ENCODE measurements around the gene KAZN.
A peak's percentile ranks its signal among the peaks of the same experiment; 100 is the strongest.

KAZN gene

DNA sequence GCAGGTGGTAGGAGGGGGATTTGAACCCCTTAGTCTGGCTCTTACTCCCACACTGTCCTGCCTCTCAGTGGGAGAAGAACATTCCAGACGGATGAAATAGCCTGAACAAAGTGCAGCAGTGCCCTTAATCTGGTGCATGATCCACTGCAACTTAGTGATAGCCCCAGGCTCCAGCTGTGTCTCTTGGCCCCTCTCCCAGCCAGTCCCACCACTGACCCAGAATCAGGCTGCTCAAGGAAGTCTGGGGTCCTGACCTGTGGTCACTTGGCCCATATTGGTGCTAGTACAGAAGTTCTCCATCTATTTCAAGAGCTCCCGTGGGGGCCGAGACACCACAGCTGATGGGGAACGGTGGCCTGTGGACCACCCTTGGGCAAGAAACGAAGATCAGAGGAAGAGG, 255.0 kb downstream of the KAZN start:
- DNase-seq (ENCODE audit: low spot score) = no peak

DNA sequence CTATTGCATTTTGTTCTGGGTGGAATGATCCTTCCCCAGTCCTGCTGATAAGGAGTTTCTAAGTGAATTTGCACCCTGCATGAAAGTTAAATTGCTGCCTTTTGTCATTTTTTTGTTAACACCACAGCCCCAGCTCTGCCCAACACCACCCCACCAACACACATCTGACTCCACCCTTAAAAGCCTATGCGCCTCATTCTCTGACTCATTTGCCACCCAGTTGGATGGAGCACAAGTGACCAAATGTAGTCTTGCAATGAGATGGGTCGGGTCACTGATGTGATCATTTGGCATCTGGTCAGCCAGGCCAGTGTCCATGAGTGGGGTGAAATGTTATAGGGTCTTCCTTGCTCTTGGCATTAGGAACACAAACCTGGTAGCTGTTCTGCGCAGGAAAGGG, 256.8 kb downstream of the KAZN start:
- DNase-seq (ENCODE audit: low spot score) = no peak

DNA sequence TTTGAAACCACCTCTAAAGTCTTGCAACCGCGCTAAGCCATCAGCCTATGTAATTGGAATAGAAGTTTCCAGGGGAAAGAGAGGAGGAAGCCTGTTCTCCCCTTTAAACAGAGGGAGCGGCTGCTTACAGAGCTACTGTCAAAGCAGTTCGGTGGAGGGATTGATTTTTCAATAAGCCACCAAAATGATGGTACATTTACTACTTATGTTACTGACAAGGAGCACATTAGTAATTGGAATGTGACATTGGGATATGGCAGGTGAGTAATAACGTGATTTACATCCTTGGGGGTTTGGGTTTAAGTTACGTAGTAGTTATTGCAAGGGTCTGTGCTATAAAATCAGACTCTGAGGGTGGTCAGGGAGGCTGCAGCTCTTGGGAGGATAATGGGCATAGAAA, 257.3 kb downstream of the KAZN start:
- DNase-seq (ENCODE audit: low spot score) = no peak

DNA sequence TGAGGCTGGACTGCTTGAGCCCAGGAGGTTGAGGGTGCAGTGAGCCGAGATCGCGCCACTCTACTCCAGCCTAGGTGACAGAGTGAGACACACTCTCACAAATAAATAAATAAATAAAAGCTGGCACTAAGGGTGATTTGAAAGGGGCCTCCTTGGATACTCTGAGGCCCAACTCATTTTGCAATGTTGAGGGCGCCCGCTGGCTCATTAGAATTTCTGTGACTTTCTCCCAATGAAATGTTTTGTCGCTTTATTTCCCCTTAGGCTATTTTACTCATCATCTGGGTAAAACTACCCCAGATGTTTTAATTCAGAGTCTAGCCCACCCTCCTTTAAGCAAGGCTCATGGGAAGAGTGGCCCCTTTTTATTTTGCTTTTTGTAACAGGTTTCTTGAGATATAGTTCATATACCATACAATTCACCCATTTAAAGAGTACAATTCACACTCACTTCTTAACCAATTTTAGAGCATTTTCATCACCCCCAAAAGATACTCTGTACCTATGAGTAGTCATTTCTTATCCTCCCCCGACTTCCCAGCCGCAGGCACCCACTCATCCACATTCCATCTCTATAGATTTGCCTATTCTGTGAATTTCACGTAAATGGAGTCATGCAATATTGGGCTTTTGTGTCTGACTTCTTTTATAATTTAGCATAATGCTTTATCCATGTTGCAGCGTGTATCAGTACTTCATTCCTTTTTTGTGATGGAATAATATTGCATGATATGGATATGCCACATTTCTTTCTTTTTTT, 259.1 kb downstream of the KAZN start:
- DNase-seq (ENCODE audit: low spot score) = no peak

DNA sequence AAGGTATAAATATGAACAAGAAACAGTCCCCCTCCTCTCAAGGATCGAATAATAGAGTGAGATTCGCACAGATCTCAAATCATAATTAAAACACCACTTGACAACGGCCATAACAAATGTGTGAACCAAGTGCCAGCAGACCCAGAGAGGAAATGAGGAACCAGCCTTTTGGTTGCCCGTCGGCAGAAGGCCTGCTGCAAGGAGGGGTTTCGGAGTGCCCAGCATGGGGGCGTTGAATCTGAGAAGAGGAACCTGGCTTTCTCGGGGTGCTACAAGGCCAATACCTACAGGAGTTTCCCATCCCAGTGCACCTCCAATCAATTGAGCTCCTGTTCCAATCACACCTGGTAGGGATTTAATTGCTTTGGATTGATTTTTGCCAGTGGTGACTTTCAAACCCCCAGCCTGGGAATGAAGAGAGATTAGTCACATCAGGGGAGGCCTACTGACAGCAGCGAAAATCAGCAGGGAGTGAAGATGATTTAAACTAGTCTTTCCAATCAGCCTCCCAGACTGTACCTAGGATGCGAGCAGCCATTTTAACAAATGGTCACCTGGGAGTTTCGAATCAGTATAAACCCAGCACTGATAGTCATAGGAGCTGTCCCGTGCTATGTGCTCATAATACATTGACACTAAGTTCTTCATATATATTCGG, 263.8 kb downstream of the KAZN start:
- DNase-seq (ENCODE audit: low spot score) = no peak

DNA sequence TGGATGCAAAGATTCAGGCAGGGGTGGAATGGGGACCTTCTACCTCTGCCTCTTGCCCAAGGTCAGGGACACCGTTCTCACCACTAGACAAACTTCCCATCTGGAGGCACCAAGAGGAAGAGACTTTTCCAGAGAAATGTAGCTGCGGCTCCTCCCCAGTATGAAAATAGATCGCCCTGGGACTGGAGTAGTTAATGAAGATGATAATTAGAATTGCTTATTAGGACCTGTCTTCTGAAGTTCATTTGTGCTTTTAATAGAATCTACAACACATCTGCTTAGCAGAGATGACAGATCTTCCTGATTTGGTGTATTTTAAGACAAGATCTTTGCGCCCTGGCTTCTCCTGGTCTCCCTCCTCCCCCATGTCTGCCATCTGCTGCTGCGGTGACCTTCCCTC, 266.6 kb downstream of the KAZN start:
- DNase-seq (ENCODE audit: low spot score) = no peak

DNA sequence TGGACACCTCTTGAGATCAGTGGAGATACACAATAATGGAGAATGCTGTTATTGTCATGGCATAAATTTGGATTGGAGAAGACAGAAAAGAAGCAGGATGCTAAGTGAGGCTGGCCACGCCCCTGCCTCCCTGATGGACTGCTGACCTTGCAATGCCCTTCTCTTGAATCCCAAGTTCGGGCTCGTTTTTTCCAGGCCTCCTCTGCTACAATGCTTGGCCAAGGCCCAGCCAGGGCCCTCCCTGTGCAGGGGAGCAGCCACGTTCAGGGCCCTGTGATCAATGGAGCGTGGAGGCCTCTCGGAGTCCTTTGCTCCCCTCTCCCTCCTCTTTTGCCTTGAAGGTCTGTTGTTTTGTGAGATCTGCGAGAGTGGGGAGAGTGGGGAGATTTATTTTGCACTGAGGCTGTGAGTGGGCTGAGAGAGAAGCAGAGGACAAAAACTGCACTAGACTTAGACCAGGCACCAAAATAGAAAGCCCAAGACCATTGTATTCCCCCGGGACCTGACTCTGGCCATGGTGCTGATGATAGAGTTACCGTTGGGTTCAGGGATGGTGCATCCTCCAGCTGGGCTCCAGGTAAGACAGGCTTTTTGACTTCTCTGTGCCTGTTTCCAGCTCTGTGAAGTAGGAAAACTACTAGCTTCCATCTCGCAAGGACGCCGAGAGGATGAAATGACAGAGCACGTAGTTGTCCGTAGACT, 268.6 kb downstream of the KAZN start:
- DNase-seq (ENCODE audit: low spot score) = peak; percentile 91

DNA sequence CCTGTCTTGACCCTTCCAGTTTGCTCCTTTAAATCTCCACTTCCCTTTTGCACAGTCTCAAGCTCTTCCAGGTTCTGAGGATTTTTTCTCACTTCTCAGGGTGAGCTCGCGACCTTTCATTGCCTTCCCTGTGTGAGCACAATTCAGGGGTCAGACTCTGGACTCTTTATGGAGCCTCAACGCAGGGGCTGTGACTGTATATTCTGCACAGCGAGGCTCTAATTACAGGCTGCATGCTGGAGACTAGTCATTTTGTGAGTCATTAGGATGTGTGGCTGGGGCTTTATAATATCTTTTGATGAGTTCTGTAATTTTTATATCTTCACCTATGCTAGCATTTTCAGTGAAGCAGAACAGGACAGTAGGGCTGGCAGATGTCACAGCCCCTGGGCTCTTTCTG, 270.7 kb downstream of the KAZN start:
- DNase-seq (ENCODE audit: low spot score) = no peak

DNA sequence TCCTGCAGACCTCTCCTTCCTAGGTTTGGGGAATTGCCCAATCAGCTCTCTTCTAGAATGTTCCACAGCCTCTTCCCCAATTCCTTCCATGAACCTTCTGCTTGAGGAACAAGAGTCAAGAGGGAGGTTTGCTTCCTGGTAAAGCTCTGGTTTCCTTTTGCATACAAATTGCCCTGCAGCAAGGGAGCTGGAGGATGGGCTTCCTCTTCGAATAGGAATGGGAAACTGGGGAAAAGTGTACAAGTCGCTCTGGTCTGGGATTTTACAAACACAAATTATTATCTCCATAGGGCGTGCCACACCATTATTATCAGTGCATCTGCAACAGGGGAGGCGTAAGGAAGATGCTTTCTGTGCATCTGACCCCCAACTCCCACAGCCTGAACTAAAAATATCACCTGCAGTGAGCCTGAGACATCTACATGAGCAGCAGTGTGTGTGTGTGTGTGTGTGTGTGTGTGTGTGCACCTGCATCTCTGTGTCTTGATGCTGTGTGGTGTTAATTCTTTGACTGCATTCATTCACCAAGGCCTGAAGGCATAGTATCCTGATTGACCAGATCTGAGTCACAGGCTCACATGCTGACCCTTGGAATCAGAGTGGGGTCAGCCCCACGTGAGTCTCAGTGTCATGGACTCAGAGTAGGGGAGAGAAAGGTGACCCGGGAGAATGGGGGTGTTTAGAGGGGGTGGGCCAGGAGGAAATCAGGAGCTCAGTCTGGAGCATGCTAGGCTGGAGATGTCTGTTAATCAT, 272.9 kb downstream of the KAZN start:
- no peak for DNase-seq (ENCODE audit: low spot score)

DNA sequence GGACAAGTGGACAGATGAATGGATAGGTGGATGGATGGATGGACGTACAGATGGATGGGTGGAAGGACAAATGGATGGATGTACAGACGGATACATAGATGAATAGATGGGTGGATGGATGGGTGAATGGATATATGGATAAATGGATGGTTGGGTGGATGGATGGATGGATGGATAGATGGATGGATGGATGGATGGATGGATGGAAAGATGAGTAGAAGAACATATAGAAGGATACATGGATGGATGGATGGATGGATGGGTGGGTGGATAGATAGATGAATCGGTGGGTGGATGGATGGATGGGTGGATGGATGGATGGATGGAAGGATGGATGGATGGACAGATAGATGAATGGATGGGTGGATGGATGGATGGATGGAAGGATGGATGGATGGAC, 274.3 kb downstream of the KAZN start:
- DNase-seq (ENCODE audit: low spot score) = no peak

DNA sequence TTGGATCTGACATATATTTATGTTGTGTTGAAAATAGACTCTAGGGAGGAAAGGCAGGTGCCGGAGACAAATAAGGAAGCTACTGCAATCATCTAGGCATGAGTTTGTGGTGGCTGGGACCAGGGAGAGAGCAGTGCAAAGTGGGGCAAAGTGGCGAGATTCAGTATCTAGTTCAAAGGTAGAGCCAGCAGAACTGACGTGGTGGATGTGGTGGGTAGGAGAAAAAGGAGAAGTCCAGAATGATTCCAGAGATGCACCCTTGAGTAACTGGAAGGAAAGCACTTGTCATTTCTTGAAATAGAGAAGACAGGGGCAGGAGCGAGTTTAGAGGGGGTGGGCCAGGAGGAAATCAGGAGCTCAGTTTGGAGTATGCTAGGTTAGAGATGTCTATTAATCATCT, 275.2 kb downstream of the KAZN start:
- DNase-seq (ENCODE audit: low spot score) = no peak

DNA sequence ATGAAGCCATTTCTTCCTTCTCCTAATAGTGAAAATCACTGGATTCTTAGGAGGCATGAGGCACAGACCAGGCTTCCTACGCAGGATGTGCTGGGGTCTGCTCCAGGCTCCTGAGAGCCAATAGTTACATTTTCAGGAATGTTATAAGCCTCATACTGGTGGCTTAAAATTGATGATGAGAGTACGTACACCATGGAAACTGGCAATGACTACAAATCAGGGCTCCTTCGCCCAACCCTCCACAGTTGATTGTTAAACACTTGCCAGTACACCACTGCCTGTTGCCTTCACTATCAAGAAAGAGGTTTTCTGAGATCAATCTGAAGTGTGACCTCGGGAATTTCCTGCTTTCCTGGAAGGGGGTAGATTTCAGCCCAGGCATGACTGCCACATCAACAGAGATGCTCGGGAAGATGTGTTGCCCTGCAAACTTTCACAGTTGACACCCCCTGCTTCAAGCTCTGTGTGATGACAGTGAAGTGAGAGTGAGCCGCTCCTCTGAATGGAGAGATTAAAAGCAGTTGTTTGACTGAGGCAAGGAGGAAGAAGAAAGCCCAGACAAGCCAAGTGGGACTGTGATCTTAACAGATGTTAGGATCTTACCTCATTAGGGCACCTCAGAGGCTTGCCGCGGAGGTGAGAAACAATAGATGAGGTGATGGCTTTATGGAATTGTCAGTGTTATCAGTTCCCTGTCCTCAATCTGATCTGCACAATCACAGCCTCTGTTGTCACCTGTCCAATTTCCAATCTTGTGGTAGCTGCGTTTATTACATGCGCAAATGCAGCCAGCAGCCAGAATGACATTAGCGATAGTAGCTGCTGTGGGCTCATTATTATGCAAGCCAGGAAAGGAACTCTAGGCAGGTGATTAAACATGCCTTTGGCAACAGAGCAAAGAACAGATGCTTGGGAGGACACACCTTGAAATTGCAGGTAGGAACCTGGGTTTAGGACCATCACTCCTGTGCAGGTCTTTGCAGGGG, 277.3 kb downstream of the KAZN start:
- DNase-seq (ENCODE audit: low spot score) = no peak

DNA sequence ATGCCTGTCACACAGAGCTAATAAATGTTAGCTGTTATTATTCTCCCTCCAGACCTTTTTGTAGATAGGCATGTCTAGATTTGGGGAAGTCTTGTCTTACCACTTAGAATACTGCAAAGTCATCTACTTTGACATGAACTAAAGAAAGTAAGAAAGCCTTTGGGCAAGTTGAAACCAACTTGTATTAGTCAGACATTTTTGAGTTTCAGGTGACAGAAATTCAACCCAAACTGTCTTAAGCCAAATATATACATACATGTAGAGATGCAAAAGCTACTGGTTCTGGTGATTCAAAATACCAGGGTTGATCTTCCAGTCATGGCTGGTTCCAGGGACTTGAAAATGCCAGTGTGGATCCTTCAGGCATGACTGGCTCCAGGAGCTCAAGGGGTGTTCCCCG, 278.3 kb downstream of the KAZN start:
- no peak for DNase-seq (ENCODE audit: low spot score)

DNA sequence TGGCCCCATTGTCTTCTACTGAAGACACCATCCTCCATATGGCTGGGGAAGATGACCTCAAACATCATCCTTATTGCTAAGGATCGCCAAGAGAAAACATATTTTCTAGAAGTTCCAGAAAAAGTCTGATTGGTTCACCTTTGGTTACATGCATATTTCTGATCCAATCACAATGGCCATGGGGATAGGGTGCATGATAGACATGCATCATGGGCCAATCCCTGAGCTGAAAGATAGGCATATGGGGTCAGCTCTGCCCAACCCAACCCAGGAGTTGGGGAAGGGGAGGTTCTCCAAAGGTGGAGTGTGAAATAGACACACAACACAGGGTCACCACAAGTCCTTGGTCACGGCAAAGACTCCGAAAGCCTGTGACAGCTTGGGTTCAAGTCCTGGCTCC, 278.7 kb downstream of the KAZN start:
- no peak for DNase-seq (ENCODE audit: low spot score)

DNA sequence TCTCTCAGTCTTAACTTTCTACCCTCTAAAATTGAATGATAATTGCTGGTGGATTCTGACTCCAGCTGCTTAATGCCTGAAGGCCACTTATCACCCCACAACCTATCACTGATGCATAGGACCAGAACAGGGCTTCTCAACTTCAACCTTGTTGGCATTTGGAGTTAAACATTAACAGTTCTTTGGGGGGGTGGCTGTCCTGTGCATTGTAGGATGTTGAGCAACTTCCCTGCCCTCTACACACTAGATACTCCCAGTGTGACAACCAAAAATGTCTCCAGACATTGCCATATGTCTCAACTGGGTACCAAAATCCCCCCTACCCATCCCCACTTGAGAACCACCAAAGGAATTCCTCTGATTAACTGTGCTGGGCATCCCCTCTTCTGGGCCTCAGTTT, 279.6 kb downstream of the KAZN start:
- no peak for DNase-seq (ENCODE audit: low spot score)

DNA sequence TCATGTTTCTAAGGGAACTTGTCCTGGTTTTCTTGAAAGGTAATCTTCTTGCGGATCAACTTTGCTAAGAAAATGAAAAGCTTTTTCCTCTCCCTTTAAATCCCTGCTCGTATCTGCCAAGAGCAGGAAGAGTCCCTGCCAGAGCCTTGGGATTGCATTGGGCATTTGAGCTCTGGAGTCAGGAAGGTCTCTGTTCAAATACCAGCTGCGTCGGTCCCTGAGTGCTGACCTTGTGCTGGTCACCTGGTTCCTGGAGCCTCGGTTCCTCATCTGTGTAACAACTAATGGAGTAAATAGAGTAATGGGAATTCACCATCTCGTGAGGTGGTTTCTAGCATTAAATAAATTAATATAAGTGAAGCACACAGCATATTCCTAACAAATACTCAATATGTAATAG, 280.5 kb downstream of the KAZN start:
- no peak for DNase-seq (ENCODE audit: low spot score)

DNA sequence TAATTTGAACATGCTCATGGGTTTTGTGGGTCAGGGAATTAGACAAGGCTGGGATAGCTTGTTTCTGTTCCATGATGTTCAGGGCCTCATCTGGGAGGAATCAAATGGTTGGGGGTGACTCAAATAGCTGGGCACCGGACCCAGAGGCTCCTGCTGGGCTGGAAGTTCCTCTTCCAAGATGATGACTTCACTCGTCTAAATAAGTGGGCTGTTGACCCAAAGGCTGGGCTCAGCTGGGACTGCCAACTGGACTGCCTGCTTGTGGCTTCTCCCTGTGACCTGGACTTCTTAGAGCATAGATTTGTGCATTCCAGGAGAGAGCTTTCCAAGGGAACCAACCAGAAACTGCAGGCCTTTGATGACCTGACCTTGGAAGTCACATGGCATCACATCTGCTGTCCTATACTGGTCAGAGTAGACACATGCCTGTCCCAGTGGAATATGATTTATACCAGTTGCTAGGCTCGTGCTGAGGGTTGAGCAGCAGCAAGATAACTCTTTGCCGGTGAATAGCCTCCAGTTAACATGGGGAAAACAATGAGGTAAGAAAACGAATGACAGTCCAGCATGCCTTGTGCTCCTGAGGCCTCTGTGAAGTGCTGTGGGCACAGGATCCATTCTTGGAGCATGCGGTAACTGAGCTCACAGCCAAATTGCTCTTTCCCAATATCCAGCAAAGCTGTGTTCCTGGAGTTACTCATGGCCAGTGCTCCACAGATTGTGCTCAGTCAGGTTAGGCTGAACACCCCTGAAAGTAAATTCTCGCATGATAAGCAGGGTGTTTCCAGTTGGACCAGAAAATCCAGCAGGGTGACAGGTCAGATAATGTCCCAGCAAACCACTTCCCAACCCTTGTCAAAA, 282.2 kb downstream of the KAZN start:
- DNase-seq (ENCODE audit: low spot score) = no peak

DNA sequence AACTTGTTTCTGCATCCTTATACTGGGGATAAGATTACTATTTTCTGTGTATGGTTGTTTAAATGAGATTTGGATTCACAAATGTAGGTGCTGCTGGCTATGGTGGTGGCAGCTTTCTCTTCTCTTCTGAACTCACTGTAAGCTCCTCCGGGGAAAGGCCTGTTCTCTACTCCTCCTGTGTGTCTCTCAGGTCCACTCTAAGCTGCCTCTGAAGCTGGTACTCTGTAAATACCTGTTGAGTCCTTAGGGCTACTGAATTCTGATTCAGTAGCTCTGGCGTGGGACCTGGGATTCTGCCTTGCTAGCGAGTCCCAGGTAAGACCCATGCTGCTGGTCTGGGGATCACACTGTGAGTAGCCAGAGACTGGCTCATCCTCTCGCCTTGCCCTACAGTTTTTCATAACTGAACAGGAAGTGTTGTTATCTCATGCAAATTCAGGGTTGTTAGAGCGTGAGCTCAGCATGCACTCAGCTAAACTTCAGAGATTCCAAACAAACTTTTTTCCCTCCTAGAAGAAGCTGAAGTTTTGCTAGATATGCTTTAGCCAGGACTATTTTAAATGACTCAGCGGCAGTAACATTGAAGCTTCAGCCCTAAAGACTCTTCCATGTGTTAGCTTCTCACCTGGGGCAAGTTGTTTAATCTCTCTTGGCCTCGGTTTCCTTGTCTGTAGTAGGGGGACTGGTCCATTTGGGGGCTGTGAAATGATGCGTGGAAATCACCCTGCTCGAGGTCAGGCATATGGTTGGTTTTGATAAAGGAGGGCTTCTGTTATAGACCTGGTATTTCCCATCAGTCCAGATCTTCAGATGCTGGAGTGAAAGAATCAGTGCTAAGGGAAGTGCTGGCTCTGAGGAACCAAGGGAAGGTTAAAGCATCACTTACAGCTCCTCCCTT, 283.5 kb downstream of the KAZN start:
- DNase-seq (ENCODE audit: low spot score) = no peak

DNA sequence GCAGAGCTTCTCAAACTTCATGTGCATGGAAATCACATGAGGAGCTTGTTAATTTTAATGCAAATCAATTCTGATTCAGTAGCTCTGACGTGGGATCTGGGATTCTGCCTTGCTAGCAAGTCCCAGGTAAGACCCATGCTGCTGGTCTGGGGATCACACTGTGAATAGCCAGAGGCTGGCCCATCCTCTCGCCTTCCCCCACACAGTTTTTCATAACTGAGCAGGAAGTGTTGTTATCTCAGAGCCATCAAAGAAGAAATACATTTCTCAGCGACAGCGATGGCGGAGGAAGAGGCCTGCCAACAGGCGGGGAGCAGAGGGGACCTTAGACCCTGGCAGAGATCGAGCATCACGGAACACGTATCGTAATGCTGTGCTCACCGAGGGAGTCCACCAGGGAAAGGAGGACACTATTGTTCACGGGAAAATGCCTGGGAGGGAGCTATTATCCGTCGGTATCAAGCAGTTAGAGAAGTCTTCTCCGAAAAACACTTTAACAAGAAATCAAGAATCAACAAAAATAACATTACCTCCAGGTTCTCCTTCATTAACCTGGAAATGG, 286.2 kb downstream of the KAZN start:
- DNase-seq (ENCODE audit: low spot score) = no peak
